ENCODE data around the gene TYW1B. TPM values are rescaled to one million over a fixed set of nuclear protein-coding genes. Genes with fewer than 3 reads are reported as not detected.
"Not testable (repeated sequence)": the region's sequence is repeated elsewhere in the genome, so short reads cannot be mapped to it uniquely, and the experiment has no call there.

TYW1B gene
- total RNA-seq, 1 donor from 2014 or later = 3.6 TPM

- H3K36me3 Mint-ChIP-seq = no peaks in the 10 kb centered on the region
- H4K20me1 ChIP-seq (ENCODE audit: low read depth) = no peaks in the 10 kb centered on the region
- no peak overlapping the region for H3K27ac ChIP-seq
- TF ChIP-seq EZH2 (IDR thresholded peaks at IDR 0.05) (no peak), EZH2phosphoT487 (IDR thresholded peaks at IDR 0.05) (no peak), CTCF (IDR thresholded peaks at IDR 0.05) (no peak)
- peaks cover 8% of the 10 kb centered on the region for H3K4me1 ChIP-seq
- no peak overlapping the region for H3K4me3 ChIP-seq
- no peak overlapping the region for H3K4me2 ChIP-seq
- no peaks in the 10 kb centered on the region for H3K9me3 Mint-ChIP-seq
- peaks cover 12% of the 10 kb centered on the region for H3K4me1 Mint-ChIP-seq
- no peak overlapping the region for H3K27ac Mint-ChIP-seq
- H3K9me3 ChIP-seq (ENCODE audit: low read depth) = no peaks in the 10 kb centered on the region
- H2AFZ ChIP-seq (replicated peaks) = no peak overlapping the region
- no peaks in the 10 kb centered on the region for H3K27me3 Mint-ChIP-seq (ENCODE audit: insufficient read depth, low read depth)
- no peak for DNase-seq (ENCODE audit: low spot score)
- no peak overlapping the region for H3K9ac ChIP-seq
- H3K4me3 Mint-ChIP-seq = no peak overlapping the region
- H3F3A ChIP-seq (ENCODE audit: low read depth) = no peaks in the 10 kb centered on the region
- no peaks in the 10 kb centered on the region for H3K36me3 ChIP-seq
- H3K27me3 ChIP-seq = no peaks in the 10 kb centered on the region
- no peaks in the 10 kb centered on the region for H3K79me2 ChIP-seq (ENCODE audit: low read depth)
Measured at GRCh38 chr7:72577107-72577506, 250.9 kb downstream of the TYW1B start.

- not testable (repeated sequence) for H3K9me3 ChIP-seq (ENCODE audit: low read depth); H3K27me3 ChIP-seq; H3F3A ChIP-seq (ENCODE audit: low read depth); H3K4me3 Mint-ChIP-seq; H2AFZ ChIP-seq (replicated peaks); H3K4me3 ChIP-seq; DNase-seq (ENCODE audit: low spot score); H3K36me3 Mint-ChIP-seq; H3K27ac Mint-ChIP-seq; H3K27me3 Mint-ChIP-seq (ENCODE audit: insufficient read depth, low read depth); H3K4me1 Mint-ChIP-seq; H3K27ac ChIP-seq; H3K79me2 ChIP-seq (ENCODE audit: low read depth); H3K9ac ChIP-seq; H3K4me1 ChIP-seq; H4K20me1 ChIP-seq (ENCODE audit: low read depth); H3K36me3 ChIP-seq
- H3K9me3 Mint-ChIP-seq = peaks cover 17% of the 10 kb centered on the region
- peak overlapping the region; percentile 6 for H3K4me2 ChIP-seq
Measured at GRCh38 chr7:72561988-72562387, 266.0 kb downstream of the TYW1B start.

GRCh38 chr7:72559546-72559945 lies 268.5 kb downstream of the TYW1B start:
- peaks cover 13% of the 10 kb centered on the region for H3K9me3 Mint-ChIP-seq
- not testable (repeated sequence) for H3K36me3 Mint-ChIP-seq; H3K27ac ChIP-seq; H3K9me3 ChIP-seq (ENCODE audit: low read depth); H3K4me2 ChIP-seq; H3K9ac ChIP-seq; H2AFZ ChIP-seq (replicated peaks); H3K27me3 Mint-ChIP-seq (ENCODE audit: insufficient read depth, low read depth); H3F3A ChIP-seq (ENCODE audit: low read depth); H3K27ac Mint-ChIP-seq; H3K79me2 ChIP-seq (ENCODE audit: low read depth); H3K36me3 ChIP-seq; H3K4me3 Mint-ChIP-seq; H3K27me3 ChIP-seq; H3K4me1 Mint-ChIP-seq; DNase-seq (ENCODE audit: low spot score); H3K4me3 ChIP-seq; H4K20me1 ChIP-seq (ENCODE audit: low read depth)
- H3K4me1 ChIP-seq = peaks cover 13% of the 10 kb centered on the region

GRCh38 chr7:72556733-72557132 lies 271.3 kb downstream of the TYW1B start:
- peaks cover 11% of the 10 kb centered on the region for H3K4me1 ChIP-seq
- H3K36me3 Mint-ChIP-seq = not testable (repeated sequence)

GRCh38 chr7:72555238-72555637 lies 272.8 kb downstream of the TYW1B start:
- not testable (repeated sequence) for H3F3A ChIP-seq (ENCODE audit: low read depth); H3K27ac ChIP-seq; H3K79me2 ChIP-seq (ENCODE audit: low read depth); H3K27ac Mint-ChIP-seq; H3K36me3 Mint-ChIP-seq; H3K4me1 Mint-ChIP-seq; H2AFZ ChIP-seq (replicated peaks); H3K27me3 Mint-ChIP-seq (ENCODE audit: insufficient read depth, low read depth); H3K27me3 ChIP-seq; H3K4me3 Mint-ChIP-seq; DNase-seq (ENCODE audit: low spot score); H3K4me3 ChIP-seq; H3K36me3 ChIP-seq; H3K9me3 ChIP-seq (ENCODE audit: low read depth); H3K4me2 ChIP-seq; H3K9ac ChIP-seq; H3K4me1 ChIP-seq; H3K9me3 Mint-ChIP-seq; H4K20me1 ChIP-seq (ENCODE audit: low read depth)

More at GRCh38 chr7:72556733-72557132, 271.3 kb downstream of the TYW1B start:
- DNase-seq (ENCODE audit: low spot score); H3K36me3 ChIP-seq; H3K4me3 ChIP-seq; H3K9me3 Mint-ChIP-seq; H3K27ac Mint-ChIP-seq; H3K4me3 Mint-ChIP-seq; H3K9me3 ChIP-seq (ENCODE audit: low read depth); H3K27ac ChIP-seq; H3K79me2 ChIP-seq (ENCODE audit: low read depth); H4K20me1 ChIP-seq (ENCODE audit: low read depth); H3F3A ChIP-seq (ENCODE audit: low read depth); H3K27me3 Mint-ChIP-seq (ENCODE audit: insufficient read depth, low read depth); H3K27me3 ChIP-seq; H3K9ac ChIP-seq; H2AFZ ChIP-seq (replicated peaks); H3K4me1 Mint-ChIP-seq: not testable (repeated sequence)
- H3K4me2 ChIP-seq = peak overlapping the region; percentile 47

GRCh38 chr7:72554401-72554800 lies 273.6 kb downstream of the TYW1B start:
- not testable (repeated sequence) for H2AFZ ChIP-seq (replicated peaks); H3K36me3 Mint-ChIP-seq; H4K20me1 ChIP-seq (ENCODE audit: low read depth); DNase-seq (ENCODE audit: low spot score); H3K27me3 ChIP-seq; H3K9me3 Mint-ChIP-seq; H3K4me3 Mint-ChIP-seq; H3K4me1 ChIP-seq; H3K4me3 ChIP-seq; H3K4me2 ChIP-seq; H3K9ac ChIP-seq; H3K9me3 ChIP-seq (ENCODE audit: low read depth); H3K27me3 Mint-ChIP-seq (ENCODE audit: insufficient read depth, low read depth); H3K4me1 Mint-ChIP-seq; H3K27ac ChIP-seq; H3K79me2 ChIP-seq (ENCODE audit: low read depth); H3F3A ChIP-seq (ENCODE audit: low read depth); H3K27ac Mint-ChIP-seq; H3K36me3 ChIP-seq

- H3K9me3 Mint-ChIP-seq; H3K4me1 ChIP-seq; H2AFZ ChIP-seq (replicated peaks); H3F3A ChIP-seq (ENCODE audit: low read depth); H3K4me3 ChIP-seq; H3K4me3 Mint-ChIP-seq; H3K4me1 Mint-ChIP-seq; H3K36me3 ChIP-seq; H3K27ac Mint-ChIP-seq; H3K36me3 Mint-ChIP-seq; H3K9ac ChIP-seq; H3K79me2 ChIP-seq (ENCODE audit: low read depth); H4K20me1 ChIP-seq (ENCODE audit: low read depth); DNase-seq (ENCODE audit: low spot score); H3K27me3 ChIP-seq; H3K9me3 ChIP-seq (ENCODE audit: low read depth); H3K27ac ChIP-seq; H3K27me3 Mint-ChIP-seq (ENCODE audit: insufficient read depth, low read depth); H3K4me2 ChIP-seq: not testable (repeated sequence)
Measured at GRCh38 chr7:72550454-72550853, 277.5 kb downstream of the TYW1B start.
